ENCODE results near the gene CDKL2. TPM values are rescaled to one million over a fixed set of nuclear protein-coding genes. Genes with fewer than 3 reads are reported as not detected.

CDKL2 gene
- total and polyA plus RNA-seq, 2 of the 4 experiments (the other 2 are of a cell fraction) = 0.09 to 0.18 TPM

DNA sequence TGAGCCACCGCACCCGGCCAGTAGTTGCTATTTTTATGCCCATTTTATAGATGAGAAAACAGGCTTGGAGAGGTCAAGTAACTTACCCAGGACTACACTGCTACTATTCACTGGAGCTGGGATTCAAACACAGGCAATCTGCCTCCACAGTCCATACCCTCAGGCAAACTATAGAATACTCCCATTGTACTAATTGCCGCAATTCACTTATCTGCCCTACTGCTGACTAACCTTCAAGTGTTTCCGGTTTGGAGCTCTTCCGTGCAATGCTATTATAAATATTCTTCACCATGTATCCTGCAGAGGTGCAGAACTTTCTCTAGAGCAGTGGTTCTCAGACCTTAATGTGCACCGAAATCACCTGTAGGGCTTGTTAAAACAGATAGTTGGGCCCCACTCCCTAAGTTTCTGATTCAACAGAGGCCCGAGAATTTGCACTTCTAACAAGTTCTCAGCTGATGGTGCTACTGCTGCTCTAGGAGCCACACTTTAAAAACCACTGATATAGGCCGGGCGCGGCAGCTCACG, 44.7 kb upstream of the CDKL2 start:
- POLR2A ChIA-PET (ENCODE audit: unreplicated experiment) = no interaction called here
- no peak overlapping the region for H2AK9ac ChIP-seq (replicated peaks; ENCODE audit: low read depth, low read length, poor library complexity)

More for the DNA sequence above, 44.7 kb upstream of the CDKL2 start:
- Histone ChIP-seq H4K20me1 (ENCODE audit: insufficient read depth, low read length) (peaks cover 24% of the 10 kb centered on the region; the same call in 1 of the 2 replicates), H2BK5ac (ENCODE audit: low read depth, low read length, poor library complexity, severe bottlenecking) (no peak overlapping the region), H2BK20ac (ENCODE audit: low read depth, low read length) (no peak overlapping the region), H4K8ac (ENCODE audit: low read depth in 2 of 2, low read length in 2 of 2) (no peak overlapping the region), H4K5ac (ENCODE audit: low read depth, low read length) (no peak overlapping the region), H3K56ac (ENCODE audit: extremely low read depth, insufficient read depth, low read length) (no peak overlapping the region), H3K4ac (ENCODE audit: low read depth, low read length) (no peak overlapping the region), H2AK5ac (ENCODE audit: low read depth, low read length) (no peak overlapping the region), H4K91ac (ENCODE audit: insufficient read depth, low read depth, low read length) (no peak overlapping the region), H3K4me2 (ENCODE audit: low read depth, low read length) (no peak overlapping the region), H3K14ac (replicated peaks; ENCODE audit: low read depth, low read length) (no peak overlapping the region), H3K79me1 (ENCODE audit: low read depth in 1 of 2, low read length in 2 of 2) (peaks cover 5 to 31% of the 10 kb centered on the region in 2 experiments; a peak in 3 of 4 replicates), H3K18ac (ENCODE audit: low read depth, low read length) (no peak overlapping the region), H3K4me3 (ENCODE audit: insufficient read depth, low read depth, low read length) (no peak overlapping the region), H3K23ac (ENCODE audit: low read depth, low read length) (no peak overlapping the region), H3K4me1 (ENCODE audit: control insufficient read depth, insufficient read depth, low read length) (peaks cover 4% of the 10 kb centered on the region), H3K9me3 (ENCODE audit: control insufficient read depth, insufficient read depth, low read length) (no peaks in the 10 kb centered on the region), H2BK15ac (ENCODE audit: low read depth, low read length) (no peak overlapping the region), H2AFZ (replicated peaks; ENCODE audit: low read length, poor library complexity) (no peak overlapping the region), H3K27ac (ENCODE audit: insufficient read depth, low read length) (no peak overlapping the region), H3K36me3 (ENCODE audit: control insufficient read depth, insufficient read depth, low read length) (no peaks in the 10 kb centered on the region), H3K27me3 (ENCODE audit: control insufficient read depth, insufficient read depth, low read length) (no peaks in the 10 kb centered on the region), H3K9ac (ENCODE audit: low read depth, low read length) (no peak overlapping the region), H3K9me1 (ENCODE audit: insufficient read depth, low read length) (no peaks in the 10 kb centered on the region; the same call in 1 of the 2 replicates), H2BK120ac (ENCODE audit: low read depth, low read length) (no peak overlapping the region)
- ATAC-seq (ENCODE audit: low read depth) (no peak), DNase-seq (no peak)
- in situ Hi-C loops (cut with MboI; ENCODE audit: low sequenced_read_pairs) (loop anchor here (5.0 kb wide), 1 partner anchor 37 kb away; no protein-coding TSS in a partner anchor), intact Hi-C loops (cut with micrococcal nuclease) (no loop called here), dilution Hi-C loops (cut with HindIII; ENCODE audit: low sequenced_read_pairs, unreplicated experiment) (no loop called here)
- CTCF ChIA-PET = no interaction called here
- no TSS peak for BruUV-seq (replicated peaks)
- 100% methylated on average over 2 of the region's 11 CpGs; no CpG with 5 or more reads in 1 of the 2 experiments for WGBS, 2 experiments (ENCODE audit: extremely low coverage in 2 of 2, insufficient read length in 1 of 2)
- TF ChIP-seq CEBPB (IDR thresholded peaks at IDR 0.05; ENCODE audit: low read depth, low read length) = no peak
- no peak for TF ChIP-seq POLR2A (IDR thresholded peaks at IDR 0.05; ENCODE audit: low read depth, low read length)
- TF ChIP-seq, protein P1, sequence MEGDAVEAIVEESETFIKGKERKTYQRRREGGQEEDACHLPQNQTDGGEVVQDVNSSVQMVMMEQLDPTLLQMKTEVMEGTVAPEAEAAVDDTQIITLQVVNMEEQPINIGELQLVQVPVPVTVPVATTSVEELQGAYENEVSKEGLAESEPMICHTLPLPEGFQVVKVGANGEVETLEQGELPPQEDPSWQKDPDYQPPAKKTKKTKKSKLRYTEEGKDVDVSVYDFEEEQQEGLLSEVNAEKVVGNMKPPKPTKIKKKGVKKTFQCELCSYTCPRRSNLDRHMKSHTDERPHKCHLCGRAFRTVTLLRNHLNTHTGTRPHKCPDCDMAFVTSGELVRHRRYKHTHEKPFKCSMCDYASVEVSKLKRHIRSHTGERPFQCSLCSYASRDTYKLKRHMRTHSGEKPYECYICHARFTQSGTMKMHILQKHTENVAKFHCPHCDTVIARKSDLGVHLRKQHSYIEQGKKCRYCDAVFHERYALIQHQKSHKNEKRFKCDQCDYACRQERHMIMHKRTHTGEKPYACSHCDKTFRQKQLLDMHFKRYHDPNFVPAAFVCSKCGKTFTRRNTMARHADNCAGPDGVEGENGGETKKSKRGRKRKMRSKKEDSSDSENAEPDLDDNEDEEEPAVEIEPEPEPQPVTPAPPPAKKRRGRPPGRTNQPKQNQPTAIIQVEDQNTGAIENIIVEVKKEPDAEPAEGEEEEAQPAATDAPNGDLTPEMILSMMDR (conservative IDR thresholded peaks at IDR 0.05; ENCODE audit: low read depth, low read length) = no peak
- TF ChIP-seq, protein P2, sequence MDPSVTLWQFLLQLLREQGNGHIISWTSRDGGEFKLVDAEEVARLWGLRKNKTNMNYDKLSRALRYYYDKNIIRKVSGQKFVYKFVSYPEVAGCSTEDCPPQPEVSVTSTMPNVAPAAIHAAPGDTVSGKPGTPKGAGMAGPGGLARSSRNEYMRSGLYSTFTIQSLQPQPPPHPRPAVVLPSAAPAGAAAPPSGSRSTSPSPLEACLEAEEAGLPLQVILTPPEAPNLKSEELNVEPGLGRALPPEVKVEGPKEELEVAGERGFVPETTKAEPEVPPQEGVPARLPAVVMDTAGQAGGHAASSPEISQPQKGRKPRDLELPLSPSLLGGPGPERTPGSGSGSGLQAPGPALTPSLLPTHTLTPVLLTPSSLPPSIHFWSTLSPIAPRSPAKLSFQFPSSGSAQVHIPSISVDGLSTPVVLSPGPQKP (IDR thresholded peaks at IDR 0.05; ENCODE audit: borderline replicate concordance, low read depth, low read length) = no peak
- no peak for TF ChIP-seq RFX5 (IDR thresholded peaks at IDR 0.05; ENCODE audit: low read depth, low read length)
- no peak for TF ChIP-seq NFE2L2 (IDR thresholded peaks at IDR 0.05; ENCODE audit: low read depth, low read length)
- no peak for TF ChIP-seq SMC3 (IDR thresholded peaks at IDR 0.05; ENCODE audit: low read depth, low read length)
- TF ChIP-seq, protein P3, sequence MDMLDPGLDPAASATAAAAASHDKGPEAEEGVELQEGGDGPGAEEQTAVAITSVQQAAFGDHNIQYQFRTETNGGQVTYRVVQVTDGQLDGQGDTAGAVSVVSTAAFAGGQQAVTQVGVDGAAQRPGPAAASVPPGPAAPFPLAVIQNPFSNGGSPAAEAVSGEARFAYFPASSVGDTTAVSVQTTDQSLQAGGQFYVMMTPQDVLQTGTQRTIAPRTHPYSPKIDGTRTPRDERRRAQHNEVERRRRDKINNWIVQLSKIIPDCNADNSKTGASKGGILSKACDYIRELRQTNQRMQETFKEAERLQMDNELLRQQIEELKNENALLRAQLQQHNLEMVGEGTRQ (IDR thresholded peaks at IDR 0.05; ENCODE audit: low read depth, low read length) = no peak
- TF ChIP-seq FOS (IDR thresholded peaks at IDR 0.05; ENCODE audit: low read depth, low read length) = no peak
- TF ChIP-seq CHD1 (IDR thresholded peaks at IDR 0.05; ENCODE audit: low read depth, low read length) = no peak
- no peak for TF ChIP-seq RCOR1 (IDR thresholded peaks at IDR 0.05; ENCODE audit: insufficient replicate concordance, low read length)
- no peak for TF ChIP-seq MXI1 (IDR thresholded peaks at IDR 0.05; ENCODE audit: borderline replicate concordance, low read depth, low read length)
- TF ChIP-seq MAZ (IDR thresholded peaks at IDR 0.05; ENCODE audit: borderline replicate concordance, low read depth, low read length) = no peak
- no peak for TF ChIP-seq BHLHE40 (IDR thresholded peaks at IDR 0.05; ENCODE audit: low read depth, low read length)
- no peak for TF ChIP-seq RAD21 (IDR thresholded peaks at IDR 0.05; ENCODE audit: low read length)
- no peak for TF ChIP-seq MAFK (IDR thresholded peaks at IDR 0.05; ENCODE audit: low read depth, low read length)

All from IMR-90 (cell line).